ENCODE data around the gene SEC24B. TPM values are rescaled to one million over a fixed set of nuclear protein-coding genes. Genes with fewer than 3 reads are reported as not detected.
"Not testable (repeated sequence)": the region's sequence is repeated elsewhere in the genome, so short reads cannot be mapped to it uniquely, and the experiment has no call there.

SEC24B gene
- total RNA-seq, 1 donor from 2014 or later: 32.8 TPM

DNA sequence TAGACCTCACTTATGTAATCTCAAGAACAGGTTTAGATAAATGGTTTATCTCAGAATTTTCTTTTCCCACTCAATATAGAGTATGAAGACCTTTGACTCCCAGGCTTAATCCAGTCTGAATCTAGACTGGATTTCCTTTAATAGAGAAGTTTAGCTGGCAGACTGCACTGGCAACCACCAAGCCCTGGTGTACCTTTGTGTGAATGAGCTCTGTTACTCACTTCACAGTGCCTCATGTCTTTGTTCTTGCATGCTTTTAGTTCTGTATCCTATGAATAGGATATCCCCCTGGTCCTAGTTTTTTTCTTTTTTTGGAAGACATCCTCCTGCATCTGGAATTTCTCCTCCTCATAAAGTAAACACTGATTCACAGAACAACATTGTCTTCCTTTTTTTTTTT, 73.3 kb downstream of the SEC24B start:
- no peak for DNase-seq (ENCODE audit: low spot score)

DNA sequence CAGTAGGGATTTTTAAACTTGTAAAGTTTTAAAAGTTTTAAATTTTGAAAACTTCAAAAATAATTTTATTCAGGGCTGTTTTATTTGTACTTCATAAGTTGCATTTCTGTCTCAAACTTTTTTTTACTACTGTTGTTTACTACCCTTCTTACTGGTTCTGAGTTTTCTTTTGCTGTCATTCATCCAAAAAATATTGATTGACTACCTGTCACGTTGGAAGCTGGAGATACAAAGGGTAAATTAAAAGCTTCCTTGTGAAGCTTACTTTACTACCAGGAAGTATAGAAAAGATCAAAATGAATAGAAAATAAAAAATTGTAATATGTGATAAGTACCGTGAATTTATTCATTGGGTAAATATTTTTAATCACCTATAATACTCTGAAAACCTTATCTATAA, 77.1 kb downstream of the SEC24B start:
- DNase-seq (ENCODE audit: low spot score): no peak

DNA sequence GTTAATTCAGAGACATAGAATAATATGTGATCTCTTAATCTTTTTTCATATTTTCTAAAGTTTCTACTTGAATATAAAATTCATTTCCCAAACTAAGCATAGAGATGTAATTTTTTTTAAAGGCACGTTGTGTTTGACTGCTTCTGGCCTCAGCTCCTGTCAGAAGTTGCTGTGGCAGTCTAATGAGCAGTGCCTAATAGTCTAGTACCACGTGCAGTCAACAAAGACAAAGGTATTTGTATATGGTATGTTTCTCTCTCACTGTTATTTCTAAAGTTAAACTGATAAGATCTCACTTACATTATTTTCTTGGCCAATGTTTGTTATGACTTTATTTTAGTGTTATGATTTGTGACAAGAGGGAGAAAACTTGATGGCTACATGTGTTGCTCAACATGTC, 77.8 kb downstream of the SEC24B start:
- no peak for DNase-seq (ENCODE audit: low spot score)

DNA sequence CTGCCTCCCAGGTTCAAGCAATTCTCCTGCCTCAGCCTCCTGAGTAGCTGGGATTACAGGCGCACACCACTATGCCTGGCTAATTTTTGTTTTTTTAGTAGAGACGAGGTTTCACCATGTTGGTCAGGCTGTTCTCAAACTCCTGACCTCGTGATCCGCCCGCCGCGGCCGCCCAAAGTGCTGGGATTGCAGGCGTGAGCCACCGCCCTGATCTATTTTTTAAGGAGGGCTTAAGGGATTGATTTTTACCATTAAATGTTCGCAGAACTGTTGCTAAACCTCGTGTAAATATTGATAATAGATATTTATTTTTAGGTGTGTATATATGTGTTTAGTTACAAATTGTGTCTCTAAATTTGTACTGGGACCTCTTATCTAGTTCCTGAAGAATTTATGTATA, 79.8 kb downstream of the SEC24B start:
- DNase-seq (ENCODE audit: low spot score): not testable (repeated sequence)

DNA sequence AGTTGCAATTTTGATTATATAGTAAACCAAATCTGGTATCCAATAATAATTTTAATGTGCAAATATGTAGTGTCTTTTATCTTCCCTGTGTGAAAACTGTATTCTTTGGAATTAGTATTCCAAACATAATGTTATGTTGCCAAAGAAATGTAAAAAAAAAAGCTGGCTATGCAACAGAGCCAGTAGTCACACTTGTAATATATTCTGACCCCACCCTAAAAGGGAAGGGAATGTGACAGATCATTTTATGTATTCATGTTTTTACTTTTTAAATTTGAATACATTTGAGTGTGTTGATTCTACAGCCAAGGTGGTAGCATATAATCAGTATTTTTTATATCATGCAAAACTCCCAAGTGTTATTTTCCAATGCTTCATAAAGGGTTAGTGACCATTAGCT, 98.6 kb downstream of the SEC24B start:
- no peak for DNase-seq (ENCODE audit: low spot score)

DNA sequence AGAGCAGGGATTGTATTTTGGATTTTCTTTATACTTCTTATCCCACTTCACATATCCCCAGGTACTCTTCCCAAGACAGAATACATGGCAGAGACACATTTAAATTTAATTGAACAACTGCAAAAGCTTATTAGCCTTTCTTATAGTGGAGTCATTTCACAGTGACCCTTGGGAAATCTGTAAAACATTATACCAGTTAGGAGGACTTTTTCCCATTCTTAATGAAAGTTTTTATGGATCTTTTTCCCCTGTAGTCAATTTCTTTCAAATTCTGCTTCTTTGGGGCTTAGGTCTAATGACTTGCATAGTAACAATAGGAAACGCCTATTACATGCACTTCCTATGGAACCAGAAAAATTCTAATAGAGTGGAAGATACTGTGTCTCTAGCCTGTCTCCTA, 111.8 kb downstream of the SEC24B start:
- no peak for DNase-seq (ENCODE audit: low spot score)

DNA sequence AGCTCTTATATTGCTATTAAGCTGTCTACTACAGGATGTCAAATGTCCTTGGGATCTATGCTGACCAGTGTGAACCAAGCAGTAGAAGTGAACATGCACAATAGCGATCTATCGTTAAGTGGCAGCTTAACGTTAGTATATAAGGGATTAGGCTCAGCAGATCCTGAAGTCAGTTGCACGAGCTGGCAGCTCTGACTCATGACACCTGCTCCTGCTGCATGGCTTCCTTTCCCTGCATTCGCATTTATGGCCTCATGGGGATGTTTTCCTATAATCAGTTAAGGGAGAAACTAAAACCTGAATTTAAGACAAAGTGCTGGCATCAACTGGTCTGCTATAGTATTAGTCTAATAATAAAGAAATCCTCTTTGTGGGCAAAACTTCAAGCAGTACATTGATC, 113.8 kb downstream of the SEC24B start:
- DNase-seq (ENCODE audit: low spot score): no peak

DNA sequence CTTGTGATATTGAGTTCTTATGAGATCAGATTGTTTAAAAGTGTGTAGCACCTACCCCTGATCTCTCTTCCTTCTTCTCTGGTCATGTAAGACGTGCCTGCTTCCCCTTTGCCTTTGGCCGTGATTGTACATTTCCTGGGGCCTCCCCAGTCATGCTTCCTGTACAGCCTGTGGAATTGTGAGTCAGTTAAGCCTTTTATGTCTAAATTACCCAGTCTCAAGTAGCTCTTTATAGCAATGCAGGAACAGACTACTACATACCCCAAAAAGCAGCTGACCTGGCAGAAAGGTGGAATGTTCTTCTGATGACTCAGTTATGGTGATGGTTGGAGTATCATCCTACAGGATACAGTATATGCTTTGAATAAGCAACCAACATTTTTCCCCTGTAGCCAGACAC, 115.0 kb downstream of the SEC24B start:
- no peak for DNase-seq (ENCODE audit: low spot score)

DNA sequence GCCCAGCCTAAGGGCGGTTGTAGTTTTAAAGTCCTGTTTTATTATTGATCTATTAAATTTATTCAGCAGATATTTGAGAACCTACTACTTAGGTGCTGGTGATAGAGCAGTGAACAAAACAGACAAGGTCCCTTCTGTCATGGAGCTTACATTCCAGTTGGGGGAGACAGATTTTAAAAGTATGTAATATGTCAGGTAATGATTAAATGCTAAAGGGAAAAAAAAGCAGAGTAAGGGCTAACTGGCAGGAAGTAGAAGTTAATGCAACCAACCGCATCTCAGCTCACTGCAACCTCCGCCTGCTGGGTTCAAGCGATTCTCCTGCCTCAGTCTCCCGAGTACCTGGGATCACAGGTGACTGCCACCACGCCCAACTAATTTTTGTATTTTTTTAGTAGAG, 118.6 kb downstream of the SEC24B start:
- no peak for DNase-seq (ENCODE audit: low spot score)

DNA sequence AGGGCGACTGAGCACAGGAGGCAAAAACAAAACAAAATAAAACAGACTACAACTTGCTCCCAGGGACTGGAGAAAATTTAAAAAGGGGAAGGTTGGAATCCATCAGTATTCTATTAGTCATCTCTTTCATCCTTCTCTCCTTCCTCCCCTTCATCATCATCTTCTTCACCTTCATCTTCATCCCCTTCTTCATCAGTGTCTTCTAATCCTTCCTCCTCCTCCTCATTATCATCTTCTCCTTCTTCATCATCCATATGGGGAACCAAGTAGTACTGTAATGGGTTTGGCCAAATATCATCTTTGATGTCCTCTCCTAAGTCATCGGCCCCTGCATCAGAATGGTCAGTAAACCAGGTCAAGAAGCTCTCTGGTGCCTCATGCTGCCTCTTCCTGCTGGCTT, 119.5 kb downstream of the SEC24B start:
- DNase-seq (ENCODE audit: low spot score): no peak

DNA sequence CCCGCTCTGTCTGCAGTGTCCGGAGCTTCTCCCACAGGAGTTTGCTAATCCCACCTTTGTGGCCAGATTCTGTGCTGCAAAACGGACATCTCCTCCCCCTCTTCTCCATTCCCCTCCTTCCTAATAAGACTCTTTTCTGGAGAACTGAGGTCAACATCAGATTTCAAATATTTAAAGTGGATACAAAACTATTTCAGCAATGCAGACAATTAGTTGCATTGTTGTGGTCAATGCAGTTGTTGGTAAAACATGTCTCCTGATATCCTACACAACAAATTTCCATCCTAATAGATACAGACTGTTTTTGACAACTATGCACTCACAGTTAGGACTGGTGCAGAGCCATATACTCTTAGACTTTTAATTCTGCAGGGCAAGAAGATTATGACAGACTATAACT, 121.4 kb downstream of the SEC24B start:
- no peak for DNase-seq (ENCODE audit: low spot score)

DNA sequence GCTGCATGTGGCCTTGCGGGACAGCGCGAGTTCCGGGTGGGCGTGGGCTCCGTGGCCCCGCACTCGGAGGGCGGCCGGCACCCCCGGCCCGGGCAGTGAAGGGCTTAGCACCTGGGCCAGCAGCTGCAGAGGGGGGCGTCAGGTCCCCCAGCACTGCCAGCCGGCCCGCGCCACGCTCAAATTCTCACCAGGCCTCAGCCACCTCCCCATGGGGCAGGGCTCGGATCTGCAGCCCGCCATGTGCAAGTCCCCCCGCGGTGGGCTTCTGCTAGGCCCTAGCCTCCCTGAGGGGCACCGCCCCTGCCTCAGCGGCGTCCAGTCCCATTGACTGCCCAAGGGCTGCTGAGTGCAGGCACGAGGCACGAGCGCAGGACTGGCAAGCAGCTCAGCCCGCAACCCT, 123.8 kb downstream of the SEC24B start:
- DNase-seq (ENCODE audit: low spot score): no peak

DNA sequence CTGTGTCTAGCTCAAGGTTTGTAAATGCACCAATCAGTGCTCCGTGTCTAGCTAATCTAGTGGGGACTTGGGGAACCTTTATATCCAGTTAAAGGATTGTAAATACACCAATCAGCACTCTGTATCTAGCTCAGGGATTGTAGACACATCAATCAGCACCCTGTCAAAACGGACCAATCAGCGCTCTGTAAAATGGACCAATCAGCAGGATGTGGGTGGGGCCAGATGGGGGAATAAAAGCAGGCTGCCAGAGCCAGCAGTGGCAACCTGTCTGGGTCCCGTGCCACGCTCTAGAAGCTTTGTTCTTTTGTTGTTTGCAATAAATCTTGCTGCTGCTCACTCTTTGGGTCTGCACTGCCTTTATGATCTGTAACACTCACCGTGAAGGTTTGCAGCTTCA, 124.5 kb downstream of the SEC24B start:
- DNase-seq (ENCODE audit: low spot score): not testable (repeated sequence)

DNA sequence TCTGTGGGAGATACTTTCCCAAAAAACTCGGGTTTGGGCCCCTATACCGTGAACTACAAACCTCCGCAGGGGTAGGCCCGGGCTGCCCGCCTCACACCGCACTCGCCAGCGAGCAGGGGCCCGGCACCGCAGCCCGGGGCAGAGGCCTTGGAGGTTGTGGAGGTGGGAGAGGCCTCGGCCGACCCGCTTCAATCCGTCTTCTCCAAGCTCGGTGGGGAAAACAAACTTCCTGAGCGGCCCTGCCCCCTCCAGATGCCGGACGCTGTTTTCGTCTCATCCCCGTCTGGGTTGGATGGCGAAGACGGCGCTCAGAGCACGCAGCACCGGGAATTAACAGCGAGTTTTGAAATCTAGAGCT, 126.0 kb downstream of the SEC24B start:
- DNase-seq (ENCODE audit: low spot score): peak; percentile 11

DNA sequence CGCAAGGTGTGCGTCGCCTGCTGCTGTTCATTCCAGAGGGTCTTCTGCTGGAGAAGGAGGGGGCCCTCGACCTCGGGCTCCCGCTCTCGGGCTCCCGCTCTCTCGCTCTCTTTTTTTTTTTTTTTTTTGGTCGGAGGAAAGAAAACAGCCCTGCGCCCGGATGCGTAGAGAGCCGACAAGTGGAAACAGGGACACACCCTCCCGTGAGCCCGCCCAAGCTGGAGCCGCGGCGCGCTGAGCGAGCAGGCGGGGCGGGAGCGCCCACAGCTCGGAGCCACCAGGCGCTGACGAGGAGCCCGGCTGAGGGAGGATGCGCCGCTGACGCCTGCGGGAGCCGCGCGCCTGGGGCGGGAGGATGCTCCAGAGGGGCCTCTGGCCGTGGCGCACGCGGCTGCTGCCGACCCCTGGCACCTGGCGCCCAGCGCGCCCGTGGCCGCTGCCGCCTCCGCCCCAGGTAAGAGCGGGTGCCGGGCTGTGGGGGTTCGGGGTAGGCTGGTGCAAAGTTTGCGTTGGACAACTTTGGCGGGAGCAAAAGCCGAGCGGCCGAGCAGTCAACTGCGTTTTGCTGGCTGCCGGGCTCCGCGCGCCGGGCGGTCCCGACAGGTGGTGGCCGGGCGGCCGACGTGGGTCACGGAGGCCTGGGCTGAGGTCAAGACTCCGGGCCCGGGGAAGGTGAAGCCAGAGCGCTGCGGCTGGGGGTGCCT, 126.5 kb downstream of the SEC24B start, which contains the start of gene MCUB:
Gene MCUB, plus strand, starts transcription at position 264 of the 704 bp plus-strand sequence. Its CDS starts 92 bp downstream, at position 356.
- DNase-seq (ENCODE audit: low spot score): peak; percentile 90

DNA sequence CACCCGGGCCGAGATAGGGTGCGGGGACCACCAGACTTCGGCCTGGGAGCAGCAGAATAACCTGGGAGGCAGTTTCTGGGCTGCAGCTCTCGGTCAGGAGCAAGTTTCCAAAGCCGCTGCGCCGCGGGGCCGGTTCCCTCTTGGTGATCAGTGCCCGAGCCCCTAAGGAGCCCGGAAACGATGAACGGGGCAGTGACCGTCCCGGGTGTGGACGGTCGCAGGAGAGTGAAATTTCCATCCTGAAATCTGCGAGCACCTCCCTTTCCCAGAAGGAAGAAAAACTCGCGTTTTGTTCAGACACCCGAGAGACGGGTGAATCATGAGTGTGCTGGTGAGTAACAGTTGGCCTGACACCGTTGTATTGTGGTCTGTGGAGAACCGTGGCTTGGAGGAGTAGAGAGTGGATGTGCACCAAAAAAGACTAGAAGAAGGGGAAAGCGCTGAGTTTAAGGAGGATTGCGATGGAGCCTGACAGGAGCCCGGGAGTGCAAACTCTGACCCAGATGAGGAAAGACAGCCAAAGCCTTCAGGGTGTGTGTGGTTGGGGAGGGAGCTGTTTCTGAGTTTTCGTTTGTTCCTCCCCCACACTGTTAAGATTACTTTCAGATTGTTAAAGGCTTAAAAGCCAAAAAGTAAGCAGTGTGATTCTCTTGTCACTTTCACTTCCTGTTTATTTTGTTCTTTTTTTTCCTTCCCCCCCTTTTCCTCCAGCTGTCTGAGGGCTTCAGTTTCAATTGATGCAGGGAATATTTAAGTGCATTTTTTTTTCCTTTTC, 127.3 kb downstream of the SEC24B start:
- DNase-seq (ENCODE audit: low spot score): peak; percentile 14

DNA sequence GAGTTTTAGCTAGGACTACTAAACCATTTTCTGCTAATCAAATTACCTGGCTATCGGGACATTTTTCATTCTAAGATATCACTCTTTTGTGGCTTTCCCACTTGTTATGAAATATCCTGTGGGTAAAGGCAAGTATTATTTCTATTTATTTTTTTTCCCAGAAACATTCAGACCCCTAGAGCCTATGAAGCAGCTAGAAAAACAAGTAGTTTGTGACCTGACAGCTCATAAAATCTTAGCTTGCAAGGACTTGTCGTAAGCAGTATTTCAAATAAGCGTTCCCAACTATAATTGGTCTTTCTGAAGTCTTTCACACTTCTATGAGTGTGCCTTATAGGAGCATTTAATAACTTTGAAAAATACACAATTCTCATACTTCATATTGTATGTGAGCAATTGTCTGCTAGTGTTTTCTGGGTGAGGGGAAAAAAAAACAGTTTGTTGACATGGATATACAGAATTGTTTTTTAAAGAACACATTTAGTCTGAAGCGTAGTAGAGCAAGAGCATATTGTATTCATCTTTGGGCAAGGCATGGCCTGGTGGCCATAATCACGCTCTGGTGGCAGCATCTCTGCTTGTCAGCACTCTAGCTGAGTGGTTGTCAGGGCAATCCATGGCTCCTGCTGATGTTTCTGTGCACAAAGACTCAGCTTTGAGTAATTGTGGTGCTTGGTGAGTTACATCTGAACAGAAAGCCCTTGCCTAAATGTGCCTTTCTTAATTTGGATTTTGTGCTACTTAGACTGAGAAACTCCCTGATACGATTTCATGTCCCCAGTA, 129.0 kb downstream of the SEC24B start:
- no peak for DNase-seq (ENCODE audit: low spot score)

DNA sequence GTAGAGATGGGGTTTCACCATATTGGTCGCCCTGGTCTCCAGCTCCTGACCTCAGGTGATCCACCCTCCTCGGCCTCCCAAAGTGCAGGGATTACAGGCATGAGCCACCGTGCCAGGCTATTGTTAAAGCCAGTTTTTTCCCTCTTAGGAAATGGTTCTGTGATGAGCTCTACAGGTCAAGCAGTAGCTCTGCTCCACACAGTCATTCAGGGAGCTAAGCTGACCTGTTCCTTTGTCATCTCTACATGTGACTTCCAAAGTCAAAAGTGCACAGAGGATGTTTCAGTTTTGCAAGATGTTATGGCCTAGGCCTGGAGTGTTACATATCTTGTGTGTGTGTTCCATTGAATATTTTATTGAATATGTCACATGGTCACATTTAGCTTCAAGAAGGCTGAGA, 137.9 kb downstream of the SEC24B start:
- no peak for DNase-seq (ENCODE audit: low spot score)

DNA sequence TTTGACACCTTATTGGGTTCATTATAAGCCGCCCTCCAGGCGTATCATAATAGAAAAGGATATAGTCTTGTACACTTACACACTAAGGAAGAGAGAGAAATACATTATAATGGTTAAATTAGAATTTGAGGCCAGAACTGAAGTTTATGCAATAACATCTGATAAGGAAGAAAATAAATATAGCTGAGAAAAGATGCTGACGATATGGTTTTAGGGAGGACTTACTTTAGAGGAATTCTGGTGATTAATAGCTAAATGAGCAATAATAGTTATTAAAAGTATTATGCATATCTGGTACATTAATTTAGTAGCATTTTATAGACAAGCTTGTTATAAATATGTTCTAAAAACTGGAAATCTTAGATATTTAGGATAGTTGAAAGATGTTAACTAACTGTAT, 138.5 kb downstream of the SEC24B start:
- no peak for DNase-seq (ENCODE audit: low spot score)

DNA sequence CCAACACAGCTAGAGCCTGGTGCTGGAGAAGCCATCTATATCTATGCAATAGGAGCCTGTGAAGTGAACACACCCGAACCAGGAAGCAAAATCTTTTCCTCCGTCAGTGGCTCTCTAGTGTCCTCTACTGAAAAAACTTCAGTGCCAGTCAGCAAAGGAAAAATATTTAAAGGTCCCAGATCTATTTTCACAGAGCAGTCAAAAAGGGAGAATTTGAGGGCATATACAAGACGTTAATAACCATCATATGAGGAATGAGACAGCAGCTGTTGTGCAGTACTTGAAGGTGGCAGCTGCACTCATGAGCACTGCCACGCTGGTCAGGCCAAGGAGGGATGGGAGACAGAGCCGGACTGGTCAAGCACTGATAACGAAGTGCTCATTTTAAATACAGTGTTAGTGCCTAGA, 140.8 kb downstream of the SEC24B start:
- no peak for DNase-seq (ENCODE audit: low spot score)

DNA sequence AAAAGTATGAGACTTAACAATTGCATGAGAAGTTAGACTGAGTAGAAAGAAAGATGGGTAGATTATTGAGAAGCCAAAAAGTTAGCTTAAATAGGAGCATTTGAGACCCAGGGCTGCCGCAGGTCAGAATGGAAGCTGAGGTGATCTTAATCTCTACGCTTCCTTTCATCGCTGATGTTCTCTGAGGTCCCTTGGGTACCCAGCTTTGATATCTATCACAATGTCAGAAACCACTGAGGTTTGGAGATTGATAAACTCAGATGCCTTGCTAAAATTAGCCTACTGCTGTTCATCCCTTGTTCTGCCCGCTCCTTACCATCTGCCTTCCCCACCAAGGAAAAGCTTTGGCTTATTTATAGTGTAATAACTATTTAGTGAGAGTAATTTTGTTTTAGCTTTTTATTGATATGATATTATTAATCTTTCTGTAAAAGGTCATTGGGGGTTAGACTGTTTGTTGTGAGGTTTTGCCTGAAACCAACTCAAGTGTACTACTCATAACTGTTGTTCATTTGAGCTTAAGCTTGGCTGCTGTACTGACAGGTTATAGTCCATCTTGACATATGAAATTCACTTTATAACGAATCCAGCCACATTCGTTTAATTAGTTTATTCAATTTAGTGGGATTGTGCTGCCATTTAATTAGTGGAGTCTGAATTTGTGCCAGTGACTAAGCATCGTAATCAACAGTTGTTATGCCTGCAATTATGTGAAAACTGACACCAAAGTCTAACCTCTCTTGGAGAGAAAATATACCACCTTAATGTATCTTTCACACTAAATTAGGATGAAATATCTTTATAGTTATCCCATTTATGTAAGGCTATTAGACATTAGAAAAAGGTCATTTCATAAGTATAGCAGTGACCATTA, 141.6 kb downstream of the SEC24B start:
- DNase-seq (ENCODE audit: low spot score): no peak

DNA sequence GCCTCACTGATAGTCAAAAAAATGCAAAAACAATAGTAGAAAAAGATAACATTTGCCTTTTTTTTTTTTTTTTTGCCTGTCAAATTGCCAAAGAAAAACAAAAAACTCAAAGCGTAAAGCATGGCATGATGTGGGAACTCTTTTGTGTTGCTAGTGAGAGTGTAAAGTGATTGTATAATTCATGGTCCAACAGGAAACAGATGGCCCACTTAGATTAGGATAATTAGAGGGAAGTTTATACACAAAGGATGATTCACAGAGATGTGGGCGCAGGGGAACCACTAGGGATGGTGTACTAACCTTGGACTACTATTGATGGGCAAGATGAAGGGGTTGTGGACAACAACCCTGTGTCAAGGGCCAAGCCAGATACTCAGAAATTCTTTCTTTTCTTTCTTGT, 142.8 kb downstream of the SEC24B start:
- no peak for DNase-seq (ENCODE audit: low spot score)

Data from mucosa of gallbladder (tissue), 1 donor.